22Rv1 (cell line): ENCODE results near the gene TM4SF20.

Experiments used
- CTCF ChIP-seq: fragments of 450-650 bp; IDR thresholded peaks from 2 replicates; pipeline ENCODE4 v1.5.1; 2017; ENCODE audit warnings: mild to moderate bottlenecking
- ZFX ChIP-seq: fragments of 450-650 bp; IDR thresholded peaks from 2 replicates; pipeline ENCODE4 v1.6.1; 2017; ENCODE audit warnings: antibody characterized with exemption, borderline replicate concordance

- TF ChIP-seq CTCF: no peak
- no peak for TF ChIP-seq ZFX
These were observed 52.3 kb downstream of the TM4SF20 start for GRCh38 chr2:227326783-227327182.
